HG03571 (cell line): ENCODE data around the gene CACNB4.
"Not testable (repeated sequence)": the region's sequence is repeated elsewhere in the genome, so short reads cannot be mapped to it uniquely, and the experiment has no call there.

ENCODE experiments used
- ATAC-seq: cut with Tn5 transposase; IDR thresholded peaks from one replicate; pipeline ENCODE4 v1.9.1; 2021; ENCODE audit not compliant: unreplicated experiment

The CACNB4 gene

GRCh38 chr2:152098496-152099366 lies at the start of gene CACNB4:
Gene CACNB4, minus strand, starts transcription at chr2:152099044.
- ATAC-seq: no peak

- peak; percentile 65 for ATAC-seq
Observed at GRCh38 chr2:152134488-152135280, 35.8 kb upstream of the CACNB4 start.

GRCh38 chr2:152132306-152132705 lies 33.5 kb upstream of the CACNB4 start:
- no peak for ATAC-seq

GRCh38 chr2:152127628-152128027 lies 28.8 kb upstream of the CACNB4 start:
- ATAC-seq: no peak

GRCh38 chr2:152126664-152127063 lies 27.8 kb upstream of the CACNB4 start:
- no peak for ATAC-seq

GRCh38 chr2:152122161-152122560 lies 23.3 kb upstream of the CACNB4 start:
- ATAC-seq: no peak

- ATAC-seq: no peak
Observed at GRCh38 chr2:152120430-152120829, 21.6 kb upstream of the CACNB4 start.

GRCh38 chr2:152115952-152116351 lies 17.1 kb upstream of the CACNB4 start:
- no peak for ATAC-seq

- no peak for ATAC-seq
Observed at GRCh38 chr2:152114366-152114765, 15.5 kb upstream of the CACNB4 start.

- ATAC-seq: not testable (repeated sequence)
Observed at GRCh38 chr2:152107140-152107539, 8.3 kb upstream of the CACNB4 start.

GRCh38 chr2:152106464-152106863 lies 7.6 kb upstream of the CACNB4 start:
- no peak for ATAC-seq

- ATAC-seq: no peak
Observed at GRCh38 chr2:152103271-152103670, 4.4 kb upstream of the CACNB4 start.

GRCh38 chr2:152100961-152101360 lies 2.1 kb upstream of the CACNB4 start:
- no peak for ATAC-seq

- ATAC-seq: no peak
Observed at GRCh38 chr2:152099367-152100050, 665 bp upstream of the CACNB4 start.

- no peak for ATAC-seq
Observed at GRCh38 chr2:152097801-152098495, 896 bp downstream of the CACNB4 start.

GRCh38 chr2:152097290-152097800 lies 1.5 kb downstream of the CACNB4 start:
- no peak for ATAC-seq

- no peak for ATAC-seq
Observed at GRCh38 chr2:152095146-152095545, 3.7 kb downstream of the CACNB4 start.

- no peak for ATAC-seq
Observed at GRCh38 chr2:152094014-152094413, 4.8 kb downstream of the CACNB4 start.

- no peak for ATAC-seq
Observed at GRCh38 chr2:152093464-152093863, 5.4 kb downstream of the CACNB4 start.

- no peak for ATAC-seq
Observed at GRCh38 chr2:152092095-152092494, 6.7 kb downstream of the CACNB4 start.

- ATAC-seq: not testable (repeated sequence)
Observed at GRCh38 chr2:152090726-152091125, 8.1 kb downstream of the CACNB4 start.
